ENCODE results near the gene SEC14L3.

Gene SEC14L3

GRCh38 chr22:30471616-30472318, at the start of gene SEC14L3:
TSS of gene SEC14L3 (minus strand) at chr22:30472017. CDS start at chr22:30471958, 59 bp downstream.
- no peak for DNase-seq (ENCODE audit: low read depth)

GRCh38 chr22:30519842-30520425, 48.1 kb upstream of the SEC14L3 start:
- no peak for DNase-seq (ENCODE audit: low read depth)

GRCh38 chr22:30516731-30517130, 44.9 kb upstream of the SEC14L3 start:
- no peak for DNase-seq (ENCODE audit: low read depth)

- DNase-seq (ENCODE audit: low read depth), result no peak
Measured at GRCh38 chr22:30516273-30516672, 44.5 kb upstream of the SEC14L3 start.

GRCh38 chr22:30514252-30514651, 42.4 kb upstream of the SEC14L3 start:
- no peak for DNase-seq (ENCODE audit: low read depth)

- no peak for DNase-seq (ENCODE audit: low read depth)
Measured at GRCh38 chr22:30513462-30513861, 41.6 kb upstream of the SEC14L3 start.

GRCh38 chr22:30511911-30512310, 40.1 kb upstream of the SEC14L3 start:
- no peak for DNase-seq (ENCODE audit: low read depth)

GRCh38 chr22:30511109-30511508, 39.3 kb upstream of the SEC14L3 start:
- no peak for DNase-seq (ENCODE audit: low read depth)

- DNase-seq (ENCODE audit: low read depth), result no peak
Measured at GRCh38 chr22:30508216-30508615, 36.4 kb upstream of the SEC14L3 start.

GRCh38 chr22:30507670-30508069, 35.9 kb upstream of the SEC14L3 start:
- no peak for DNase-seq (ENCODE audit: low read depth)

- DNase-seq (ENCODE audit: low read depth), result no peak
Measured at GRCh38 chr22:30506507-30506968, 34.7 kb upstream of the SEC14L3 start.

- no peak for DNase-seq (ENCODE audit: low read depth)
Measured at GRCh38 chr22:30503551-30503950, 31.7 kb upstream of the SEC14L3 start.

GRCh38 chr22:30502911-30503310, 31.1 kb upstream of the SEC14L3 start:
- DNase-seq (ENCODE audit: low read depth), result no peak

- DNase-seq (ENCODE audit: low read depth), result no peak
Measured at GRCh38 chr22:30502153-30502552, 30.3 kb upstream of the SEC14L3 start.

GRCh38 chr22:30500628-30501027, 28.8 kb upstream of the SEC14L3 start:
- no peak for DNase-seq (ENCODE audit: low read depth)

- DNase-seq (ENCODE audit: low read depth), result no peak
Measured at GRCh38 chr22:30497466-30498150, 25.8 kb upstream of the SEC14L3 start.

GRCh38 chr22:30495041-30495784, 23.4 kb upstream of the SEC14L3 start:
- DNase-seq (ENCODE audit: low read depth), result no peak

GRCh38 chr22:30492144-30492543, 20.3 kb upstream of the SEC14L3 start:
- no peak for DNase-seq (ENCODE audit: low read depth)

- no peak for DNase-seq (ENCODE audit: low read depth)
Measured at GRCh38 chr22:30491381-30491780, 19.6 kb upstream of the SEC14L3 start.

GRCh38 chr22:30490399-30490798, 18.6 kb upstream of the SEC14L3 start:
- no peak for DNase-seq (ENCODE audit: low read depth)

GRCh38 chr22:30488121-30488520, 16.3 kb upstream of the SEC14L3 start:
- DNase-seq (ENCODE audit: low read depth), result no peak

- no peak for DNase-seq (ENCODE audit: low read depth)
Measured at GRCh38 chr22:30486661-30487115, 14.9 kb upstream of the SEC14L3 start.
